IgD-negative memory B cell (primary cell): ENCODE measurements around the gene RPS4Y1. TPM values are rescaled to one million over a fixed set of nuclear protein-coding genes. Genes with fewer than 3 reads are reported as not detected.

Experiments
- polyA plus RNA-seq: library from polyadenylated mRNA; unstranded; fragments of 300-500 nt; fragmentation: Illumina TruSeq; gene quantifications from one replicate; pipeline ENCODE4 v1.2.3, GENCODE V29; 2021

The RPS4Y1 gene
- polyA plus RNA-seq, 1 donor from 2014 or later, result not detected

Other genes with a start within 250 kb of the RPS4Y1 start
- gene SRY, start 53.9 kb upstream of the RPS4Y1 start, polyA plus RNA-seq, result not detected
- not detected for gene ZFY, start 93.8 kb downstream of the RPS4Y1 start, polyA plus RNA-seq